Activated CD8-positive, alpha-beta memory T cell treated with anti-CD3 and anti-CD28 coated beads, Interleukin-2, amount 50 U/mL, for 1 hour (primary cell): ENCODE results near the gene GOLGA6L24.
"Not testable (repeated sequence)": the region's sequence is repeated elsewhere in the genome, so short reads cannot be mapped to it uniquely, and the experiment has no call there.

Source experiments
- DNase-seq: peaks from one replicate; pipeline ENCODE4 v3.0.0-alpha.2; 2020; ENCODE audit errors: extremely low read depth

GOLGA6L24 gene

GRCh38 chr15:28357984-28358383, at the start of gene GOLGA6L24:
Gene GOLGA6L24 (minus strand): TSS chr15:28358084. CDS start chr15:28358023, 61 bp downstream.
- DNase-seq, result not testable (repeated sequence)

- not testable (repeated sequence) for DNase-seq
These were observed 45.0 kb upstream of the GOLGA6L24 start for GRCh38 chr15:28402774-28403435.

GRCh38 chr15:28396022-28396421, 38.1 kb upstream of the GOLGA6L24 start:
- DNase-seq, result not testable (repeated sequence)

GRCh38 chr15:28380053-28380452, 22.2 kb upstream of the GOLGA6L24 start:
- not testable (repeated sequence) for DNase-seq

GRCh38 chr15:28378364-28378763, 20.5 kb upstream of the GOLGA6L24 start, which contains the start of gene GOLGA8F:
Gene GOLGA8F (plus strand): TSS chr15:28378664. CDS start chr15:28378762, 98 bp downstream.
- DNase-seq, result not testable (repeated sequence)

GRCh38 chr15:28365502-28365901, 7.6 kb upstream of the GOLGA6L24 start:
- not testable (repeated sequence) for DNase-seq

- not testable (repeated sequence) for DNase-seq
These were observed 35.7 kb downstream of the GOLGA6L24 start, which contains the start of gene HERC2 for GRCh38 chr15:28322129-28322588. Gene HERC2 (minus strand): TSS chr15:28322179. CDS start chr15:28321433, 746 bp downstream.

GRCh38 chr15:28321358-28322078, 36.4 kb downstream of the GOLGA6L24 start:
- not testable (repeated sequence) for DNase-seq

- DNase-seq, result not testable (repeated sequence)
These were observed 38.2 kb downstream of the GOLGA6L24 start for GRCh38 chr15:28319725-28320124.

- DNase-seq, result not testable (repeated sequence)
These were observed 39.1 kb downstream of the GOLGA6L24 start for GRCh38 chr15:28318828-28319227.

- DNase-seq, result not testable (repeated sequence)
These were observed 39.8 kb downstream of the GOLGA6L24 start for GRCh38 chr15:28318122-28318521.

GRCh38 chr15:28316958-28317357, 40.9 kb downstream of the GOLGA6L24 start:
- DNase-seq, result not testable (repeated sequence)

- not testable (repeated sequence) for DNase-seq
These were observed 47.4 kb downstream of the GOLGA6L24 start for GRCh38 chr15:28310454-28310853.

- not testable (repeated sequence) for DNase-seq
These were observed 49.2 kb downstream of the GOLGA6L24 start for GRCh38 chr15:28308718-28309117.
